ENCODE measurements around the gene ST8SIA6. TPM values are rescaled to one million over a fixed set of nuclear protein-coding genes. Genes with fewer than 3 reads are reported as not detected.

Gene ST8SIA6
- total RNA-seq, 2 experiments from 2014 or later: not detected

DNA sequence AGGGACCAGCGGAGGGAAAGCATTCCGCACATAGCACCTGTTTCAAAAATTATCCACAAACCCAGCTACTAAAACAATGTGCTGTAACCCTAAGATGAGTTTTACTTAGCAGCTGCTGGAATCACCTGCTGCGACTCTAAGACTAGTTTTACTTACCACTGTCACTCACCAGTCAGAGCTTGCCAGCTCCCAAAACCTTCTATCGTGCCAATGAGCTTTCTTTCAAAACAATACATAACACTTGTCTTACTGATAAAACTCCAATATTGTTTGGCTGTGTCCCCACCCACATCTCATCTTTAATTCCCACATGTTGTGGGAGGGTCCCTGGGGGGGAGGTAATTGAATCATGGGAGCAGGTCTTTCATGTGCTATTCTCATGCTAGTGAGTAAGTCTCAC is 18.4 kb downstream of the ST8SIA6 start:
- H3K27ac ChIP-seq (ENCODE audit: low read depth, low read length, poor library complexity, severe bottlenecking): no peak overlapping the region
- DNase-seq (ENCODE audit: low spot score): no peak
- no peak for TF ChIP-seq EZH2phosphoT487 (IDR thresholded peaks at IDR 0.05; ENCODE audit: borderline replicate concordance, low read depth, low read length)
- TF ChIP-seq, protein P1, sequence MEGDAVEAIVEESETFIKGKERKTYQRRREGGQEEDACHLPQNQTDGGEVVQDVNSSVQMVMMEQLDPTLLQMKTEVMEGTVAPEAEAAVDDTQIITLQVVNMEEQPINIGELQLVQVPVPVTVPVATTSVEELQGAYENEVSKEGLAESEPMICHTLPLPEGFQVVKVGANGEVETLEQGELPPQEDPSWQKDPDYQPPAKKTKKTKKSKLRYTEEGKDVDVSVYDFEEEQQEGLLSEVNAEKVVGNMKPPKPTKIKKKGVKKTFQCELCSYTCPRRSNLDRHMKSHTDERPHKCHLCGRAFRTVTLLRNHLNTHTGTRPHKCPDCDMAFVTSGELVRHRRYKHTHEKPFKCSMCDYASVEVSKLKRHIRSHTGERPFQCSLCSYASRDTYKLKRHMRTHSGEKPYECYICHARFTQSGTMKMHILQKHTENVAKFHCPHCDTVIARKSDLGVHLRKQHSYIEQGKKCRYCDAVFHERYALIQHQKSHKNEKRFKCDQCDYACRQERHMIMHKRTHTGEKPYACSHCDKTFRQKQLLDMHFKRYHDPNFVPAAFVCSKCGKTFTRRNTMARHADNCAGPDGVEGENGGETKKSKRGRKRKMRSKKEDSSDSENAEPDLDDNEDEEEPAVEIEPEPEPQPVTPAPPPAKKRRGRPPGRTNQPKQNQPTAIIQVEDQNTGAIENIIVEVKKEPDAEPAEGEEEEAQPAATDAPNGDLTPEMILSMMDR (conservative IDR thresholded peaks at IDR 0.05; ENCODE audit: low read length): no peak
- intact Hi-C loops (cut with micrococcal nuclease; ENCODE audit: unreplicated experiment): no loop called here
- no TSS peak for BruUV-seq (replicated peaks)
- H3K36me3 ChIP-seq (ENCODE audit: insufficient read depth, low read length): no peaks in the 10 kb centered on the region
- no peaks in the 10 kb centered on the region for H3K9me2 ChIP-seq (ENCODE audit: insufficient read depth, low read length)
- no peak overlapping the region for H3K4me2 ChIP-seq (ENCODE audit: low read length)
- ChIA-PET POLR2A (interaction anchor here (0.5 to 0.9 kb wide), 4 partner anchors 16 to 1896 kb away, joined by 3 to 5 read pairs (median 3); no protein-coding TSS in a partner anchor), CTCF (ENCODE audit: unreplicated experiment) (no interaction called here)
- H2AFZ ChIP-seq (ENCODE audit: low read length): no peak overlapping the region
- no peaks in the 10 kb centered on the region for H4K20me1 ChIP-seq (ENCODE audit: insufficient read depth, low read length)
- H3K4me3 ChIP-seq (ENCODE audit: low read depth, low read length, poor library complexity, severe bottlenecking): no peak overlapping the region
- H3K9me3 ChIP-seq (ENCODE audit: low read length): no peaks in the 10 kb centered on the region
- no peaks in the 10 kb centered on the region for H3K4me1 ChIP-seq (ENCODE audit: insufficient read depth, low read length, poor library complexity, severe bottlenecking)
- no peaks in the 10 kb centered on the region for H3K79me2 ChIP-seq (ENCODE audit: insufficient read depth, low read depth, low read length)

DNA sequence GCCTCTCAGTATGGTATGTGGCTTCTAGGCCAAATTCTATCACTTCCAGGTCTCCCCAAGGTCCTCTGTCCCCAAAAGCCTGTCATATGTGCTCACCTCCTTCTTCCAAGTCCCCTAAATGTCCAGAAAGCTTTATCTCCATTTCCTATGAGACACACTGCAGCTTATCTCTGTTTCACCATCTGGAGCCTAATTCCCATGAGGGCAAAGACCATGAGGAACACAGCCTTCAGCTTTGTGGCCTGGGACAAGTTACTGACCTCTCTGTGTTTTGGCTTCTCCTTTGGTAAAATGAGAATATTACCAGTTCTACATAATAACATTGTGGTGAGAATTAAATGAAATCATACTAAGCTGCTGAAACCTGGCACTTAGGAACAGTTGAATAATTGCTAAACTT is 19.2 kb downstream of the ST8SIA6 start:
- no peak overlapping the region for H3K4me2 ChIP-seq (ENCODE audit: low read length)
- intact Hi-C loops (cut with micrococcal nuclease; ENCODE audit: unreplicated experiment): no loop called here
- POLR2A ChIA-PET: interaction anchor here (0.6 kb wide), 1 partner anchor 604 kb away, joined by 3 read pairs; no protein-coding TSS in a partner anchor

DNA sequence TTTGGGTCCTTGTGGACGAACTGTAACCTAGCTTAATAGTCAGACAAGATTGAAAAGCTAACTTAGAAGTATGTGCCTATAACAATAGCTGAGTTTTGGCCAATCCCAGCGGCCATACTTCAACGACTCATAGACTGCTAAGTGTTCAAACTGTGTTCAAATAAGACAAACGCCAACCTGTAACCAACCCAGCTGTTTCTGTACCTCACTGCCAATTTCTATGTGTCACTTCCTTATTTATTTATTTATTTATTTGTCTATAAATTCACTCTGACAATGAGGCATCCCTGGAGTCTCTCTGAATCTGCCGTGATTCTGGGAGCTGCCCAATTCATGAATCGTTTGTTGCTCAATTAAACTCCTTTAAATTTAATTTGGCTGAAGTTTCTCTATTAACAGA is 21.7 kb downstream of the ST8SIA6 start:
- no peaks in the 10 kb centered on the region for H3K79me2 ChIP-seq (ENCODE audit: insufficient read depth, low read depth, low read length)
- BruUV-seq (replicated peaks): no TSS peak
- H3K9me2 ChIP-seq (ENCODE audit: insufficient read depth, low read length): no peaks in the 10 kb centered on the region
- no peaks in the 10 kb centered on the region for H4K20me1 ChIP-seq (ENCODE audit: insufficient read depth, low read length)
- no peaks in the 10 kb centered on the region for H3K9me3 ChIP-seq (ENCODE audit: low read length)
- H3K4me3 ChIP-seq (ENCODE audit: low read depth, low read length, poor library complexity, severe bottlenecking): no peak overlapping the region
- no peak overlapping the region for H3K4me2 ChIP-seq (ENCODE audit: low read length)
- no peak for TF ChIP-seq EZH2phosphoT487 (IDR thresholded peaks at IDR 0.05; ENCODE audit: borderline replicate concordance, low read depth, low read length)
- TF ChIP-seq, protein P1 (conservative IDR thresholded peaks at IDR 0.05; ENCODE audit: low read length): no peak
- H3K27ac ChIP-seq (ENCODE audit: low read depth, low read length, poor library complexity, severe bottlenecking): no peak overlapping the region
- no peaks in the 10 kb centered on the region for H3K4me1 ChIP-seq (ENCODE audit: insufficient read depth, low read length, poor library complexity, severe bottlenecking)
- no peak for DNase-seq (ENCODE audit: low spot score)
- POLR2A ChIA-PET: no interaction called here
- no peaks in the 10 kb centered on the region for H3K36me3 ChIP-seq (ENCODE audit: insufficient read depth, low read length)
- H2AFZ ChIP-seq (ENCODE audit: low read length): no peak overlapping the region
- intact Hi-C loops (cut with micrococcal nuclease; ENCODE audit: unreplicated experiment): loop anchor here (5.0 kb wide), 1 partner anchor 605 kb away; no protein-coding TSS in a partner anchor
- CTCF ChIA-PET (ENCODE audit: unreplicated experiment): no interaction called here

More for the DNA sequence above, 19.2 kb downstream of the ST8SIA6 start:
- Histone ChIP-seq H3K4me1 (ENCODE audit: insufficient read depth, low read length, poor library complexity, severe bottlenecking) (no peaks in the 10 kb centered on the region), H3K36me3 (ENCODE audit: insufficient read depth, low read length) (no peaks in the 10 kb centered on the region), H3K27ac (ENCODE audit: low read depth, low read length, poor library complexity, severe bottlenecking) (no peak overlapping the region), H3K9me3 (ENCODE audit: low read length) (no peaks in the 10 kb centered on the region), H3K9me2 (ENCODE audit: insufficient read depth, low read length) (no peaks in the 10 kb centered on the region), H3K79me2 (ENCODE audit: insufficient read depth, low read depth, low read length) (no peaks in the 10 kb centered on the region), H3K4me3 (ENCODE audit: low read depth, low read length, poor library complexity, severe bottlenecking) (no peak overlapping the region), H4K20me1 (ENCODE audit: insufficient read depth, low read length) (no peaks in the 10 kb centered on the region), H2AFZ (ENCODE audit: low read length) (no peak overlapping the region)
- BruUV-seq (replicated peaks): no TSS peak
- TF ChIP-seq, protein P1 (conservative IDR thresholded peaks at IDR 0.05; ENCODE audit: low read length): no peak
- TF ChIP-seq EZH2phosphoT487 (IDR thresholded peaks at IDR 0.05; ENCODE audit: borderline replicate concordance, low read depth, low read length): no peak
- DNase-seq (ENCODE audit: low spot score): no peak
- CTCF ChIA-PET (ENCODE audit: unreplicated experiment): no interaction called here
